Forelimb muscle (tissue), 1 donor: ENCODE data around the gene CEL. TPM values are rescaled to one million over a fixed set of nuclear protein-coding genes. Genes with fewer than 3 reads are reported as not detected.
"Not testable (repeated sequence)": the region's sequence is repeated elsewhere in the genome, so short reads cannot be mapped to it uniquely, and the experiment has no call there.

Source experiments
- DNase-seq: peaks from one replicate; pipeline ENCODE4 v3.0.0-alpha.2; 2013; ENCODE audit warnings: low read depth
- polyA plus RNA-seq: library from polyadenylated mRNA; unstranded; fragments of 120-200 nt; gene quantifications from one replicate; pipeline ENCODE4 v1.2.1, GENCODE V29; 2013; ENCODE audit not compliant: insufficient read length

Gene CEL
- polyA plus RNA-seq, 1 donor = 1.8 TPM

GRCh38 chr9:133086212-133086860 is 24.6 kb downstream of the CEL start:
- DNase-seq = not testable (repeated sequence)

- no peak for DNase-seq
Measured at GRCh38 chr9:133086894-133087293, 25.1 kb downstream of the CEL start.

- DNase-seq = no peak
Measured at GRCh38 chr9:133087429-133088145, 25.8 kb downstream of the CEL start.

GRCh38 chr9:133088146-133088750 is 26.5 kb downstream of the CEL start:
- DNase-seq = no peak

DNA sequence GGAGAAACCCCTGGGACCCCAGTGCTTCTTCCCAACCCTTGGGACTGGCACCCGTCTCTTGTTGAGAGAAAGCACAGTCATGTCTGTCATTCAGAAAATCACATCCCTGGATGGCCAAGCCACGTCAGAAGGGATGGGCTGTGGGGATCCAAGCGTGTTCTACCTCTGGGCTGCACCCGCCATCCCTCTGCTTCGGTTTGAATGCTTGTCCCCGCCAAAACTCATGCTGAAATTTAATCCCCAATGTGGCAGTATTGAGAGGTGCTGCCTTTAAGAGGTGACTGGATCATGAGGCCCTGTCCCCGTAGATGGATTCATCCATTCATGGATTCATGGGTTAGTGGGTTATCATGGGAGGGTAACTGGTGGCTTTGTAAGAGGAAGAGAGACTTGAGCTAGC is 27.0 kb downstream of the CEL start:
- no peak for DNase-seq

DNA sequence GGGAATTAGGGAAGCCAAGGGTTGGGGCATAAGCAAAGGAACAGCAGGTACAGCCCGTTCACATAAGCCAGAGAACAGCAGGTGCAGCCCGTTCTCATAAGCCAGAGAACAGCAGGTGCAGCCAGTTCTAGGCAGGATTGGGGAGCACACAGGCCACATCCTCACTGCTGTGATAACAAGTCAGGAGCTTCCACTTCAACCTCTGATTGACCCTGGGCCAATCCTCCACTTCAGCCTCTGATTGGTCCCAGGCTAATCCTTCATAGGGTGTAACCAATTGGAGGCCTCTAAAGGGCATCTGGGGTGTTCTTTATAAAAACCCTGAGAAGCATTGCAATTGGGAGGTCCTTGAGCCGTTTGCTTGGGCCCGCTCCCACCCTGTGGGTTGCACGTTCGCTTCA is 27.5 kb downstream of the CEL start:
- DNase-seq = no peak

DNA sequence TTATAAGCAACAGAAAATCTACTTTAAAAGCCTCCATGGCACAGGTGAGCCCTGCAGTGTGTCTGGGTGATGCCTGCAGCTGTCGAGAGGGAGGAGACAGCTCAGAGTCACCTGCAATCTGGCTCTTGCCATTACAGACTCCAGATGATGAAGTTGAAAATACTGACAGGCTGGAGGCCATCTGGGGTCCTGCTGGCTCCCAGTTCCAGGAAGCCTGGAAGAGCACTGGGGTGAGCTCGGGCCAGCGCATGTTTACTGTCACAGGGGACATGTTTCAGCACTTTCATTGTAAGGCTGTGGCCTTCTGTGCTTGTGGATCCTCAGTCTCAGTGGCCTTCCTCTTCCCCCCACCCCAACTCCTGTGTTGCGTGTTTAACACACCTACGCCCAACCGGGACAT is 28.4 kb downstream of the CEL start:
- no peak for DNase-seq

DNA sequence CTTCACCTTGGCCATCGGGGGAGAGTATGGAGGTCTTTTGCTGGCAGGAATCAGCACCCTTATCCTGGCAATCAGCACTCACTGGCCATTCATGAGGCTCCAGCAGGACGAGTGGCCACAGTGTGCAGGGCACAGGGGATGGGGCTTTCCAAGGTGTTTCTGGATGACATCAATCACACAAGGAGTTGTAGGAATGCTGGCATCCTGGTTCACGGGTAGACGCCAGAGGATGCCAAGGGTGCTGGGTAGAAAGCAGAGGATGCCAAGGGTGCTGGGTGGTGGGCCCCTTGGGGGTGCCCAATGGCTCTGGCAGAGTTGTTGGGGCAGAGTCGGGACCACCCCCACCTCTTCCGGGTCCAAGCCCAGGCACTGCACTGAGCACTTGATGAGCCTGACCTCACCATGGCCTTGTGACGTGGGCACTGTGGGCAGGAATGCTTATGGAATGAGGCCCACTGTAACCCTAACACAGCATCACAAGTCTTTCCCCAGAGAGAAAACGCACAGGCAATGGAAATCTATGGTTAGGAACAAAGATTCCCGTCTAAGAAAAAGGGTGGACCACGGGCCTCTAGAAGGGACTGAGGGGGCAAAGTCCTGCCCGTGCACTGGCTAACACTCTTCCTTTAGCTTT is 29.1 kb downstream of the CEL start:
- no peak for DNase-seq

DNA sequence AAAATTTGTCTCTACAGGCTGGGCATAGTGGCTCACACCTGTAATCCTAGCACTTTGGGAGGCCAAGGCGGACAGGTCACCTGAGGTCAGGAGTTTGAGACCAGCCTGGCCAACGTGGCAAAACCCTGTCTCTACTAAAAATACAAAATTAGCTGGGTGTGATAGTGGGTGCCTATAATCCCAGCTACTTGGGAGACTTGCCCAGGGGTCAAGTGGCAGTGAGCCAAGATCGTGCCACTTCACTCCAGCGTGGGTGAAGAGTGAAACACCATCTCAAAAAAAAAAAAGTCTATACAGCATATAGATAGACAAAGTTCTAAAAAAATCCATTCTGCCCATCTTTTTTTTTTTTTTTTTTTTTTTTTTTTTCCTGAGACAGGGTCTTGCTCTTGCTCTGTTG is 32.6 kb downstream of the CEL start:
- not testable (repeated sequence) for DNase-seq

DNA sequence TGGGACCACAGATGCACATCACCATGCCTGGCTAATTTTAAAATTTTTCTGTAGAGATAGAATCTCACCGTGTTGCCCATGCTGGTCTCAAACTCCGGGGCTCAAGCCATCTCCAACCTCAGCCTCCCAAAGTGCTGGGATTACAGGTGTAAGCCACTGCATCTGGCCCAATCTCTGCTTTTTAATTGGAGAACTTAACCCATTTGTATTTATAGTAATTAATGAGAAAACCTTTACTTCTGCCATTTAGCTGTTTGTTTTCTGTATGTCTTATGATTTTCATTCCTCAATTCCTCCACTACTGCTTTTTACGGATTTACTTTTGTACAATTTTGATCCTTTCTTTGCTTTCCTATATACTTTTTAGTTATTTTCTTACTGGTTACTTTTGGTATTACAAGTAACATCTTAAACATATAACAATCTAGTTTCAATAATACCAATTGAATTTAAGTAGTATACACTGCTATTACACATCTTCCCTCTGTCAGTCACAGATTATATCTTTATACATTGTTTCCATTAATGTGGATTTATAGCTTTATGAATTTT is 33.1 kb downstream of the CEL start:
- no peak for DNase-seq

- DNase-seq = no peak
Measured at GRCh38 chr9:133098104-133098754, 36.4 kb downstream of the CEL start.

DNA sequence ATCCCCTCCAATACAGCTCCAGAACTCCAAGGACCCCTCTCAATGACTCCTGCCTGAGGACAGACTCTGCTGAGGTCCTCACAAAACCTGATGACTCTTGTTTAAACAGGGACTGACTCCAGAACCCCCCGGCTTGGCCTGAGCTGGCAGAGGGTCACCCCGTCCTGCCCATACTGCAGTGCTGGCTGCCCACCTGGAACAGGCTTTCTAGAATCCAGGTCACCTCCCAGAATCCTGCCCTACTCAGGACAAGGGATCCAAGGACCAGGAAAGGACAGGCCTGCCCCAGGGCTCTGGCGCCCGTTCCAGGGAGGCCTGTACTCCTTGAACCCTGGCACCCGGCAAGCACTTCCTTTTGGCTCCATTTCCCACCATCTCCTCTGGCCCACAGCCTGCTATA is 37.1 kb downstream of the CEL start:
- no peak for DNase-seq

- no peak for DNase-seq
Measured at GRCh38 chr9:133099726-133100505, 38.1 kb downstream of the CEL start.

DNA sequence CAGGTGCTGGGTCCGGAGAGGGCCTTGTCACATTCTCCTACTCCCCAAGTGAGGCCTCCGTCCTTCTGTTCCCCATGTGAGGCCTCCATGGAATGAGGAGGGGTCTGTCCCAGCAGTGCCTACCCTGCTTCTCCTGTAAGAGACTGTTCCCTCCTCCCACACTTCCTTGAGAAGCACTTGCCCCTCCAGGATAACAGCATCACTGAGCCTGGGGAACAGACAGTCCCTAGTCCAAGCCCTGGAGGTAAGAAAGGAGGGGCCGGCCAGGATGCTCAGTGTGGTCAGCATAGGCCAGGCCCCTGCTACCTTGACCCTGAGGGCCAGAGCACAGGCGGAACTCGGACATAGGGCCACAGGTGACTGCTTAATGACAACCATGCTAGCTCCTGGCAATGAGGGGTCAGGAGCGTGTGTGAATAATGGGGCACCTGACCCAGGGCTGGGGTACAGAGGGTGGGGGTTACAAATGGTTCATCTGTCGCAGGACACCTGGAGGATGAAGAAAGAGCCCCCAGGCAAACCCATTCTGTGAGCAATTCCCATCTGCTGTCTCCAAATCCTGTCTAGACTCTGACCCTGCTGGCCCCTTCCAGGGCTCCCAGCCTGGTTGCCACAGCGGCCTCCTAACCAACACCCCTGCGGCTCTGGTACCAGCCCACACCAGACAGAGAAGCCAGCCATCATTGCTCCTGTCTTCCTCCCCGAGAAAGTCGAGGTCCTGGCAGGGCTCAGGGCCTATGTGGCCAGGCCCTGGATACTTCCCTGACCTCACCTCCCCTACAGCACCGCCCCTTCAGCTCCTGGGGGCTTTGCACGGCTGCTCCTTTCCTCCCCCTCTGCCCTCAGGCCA is 39.0 kb downstream of the CEL start:
- DNase-seq = no peak

- no peak for DNase-seq
Measured at GRCh38 chr9:133101356-133102189, 39.8 kb downstream of the CEL start.

GRCh38 chr9:133102190-133103021 is 40.6 kb downstream of the CEL start:
- no peak for DNase-seq

DNA sequence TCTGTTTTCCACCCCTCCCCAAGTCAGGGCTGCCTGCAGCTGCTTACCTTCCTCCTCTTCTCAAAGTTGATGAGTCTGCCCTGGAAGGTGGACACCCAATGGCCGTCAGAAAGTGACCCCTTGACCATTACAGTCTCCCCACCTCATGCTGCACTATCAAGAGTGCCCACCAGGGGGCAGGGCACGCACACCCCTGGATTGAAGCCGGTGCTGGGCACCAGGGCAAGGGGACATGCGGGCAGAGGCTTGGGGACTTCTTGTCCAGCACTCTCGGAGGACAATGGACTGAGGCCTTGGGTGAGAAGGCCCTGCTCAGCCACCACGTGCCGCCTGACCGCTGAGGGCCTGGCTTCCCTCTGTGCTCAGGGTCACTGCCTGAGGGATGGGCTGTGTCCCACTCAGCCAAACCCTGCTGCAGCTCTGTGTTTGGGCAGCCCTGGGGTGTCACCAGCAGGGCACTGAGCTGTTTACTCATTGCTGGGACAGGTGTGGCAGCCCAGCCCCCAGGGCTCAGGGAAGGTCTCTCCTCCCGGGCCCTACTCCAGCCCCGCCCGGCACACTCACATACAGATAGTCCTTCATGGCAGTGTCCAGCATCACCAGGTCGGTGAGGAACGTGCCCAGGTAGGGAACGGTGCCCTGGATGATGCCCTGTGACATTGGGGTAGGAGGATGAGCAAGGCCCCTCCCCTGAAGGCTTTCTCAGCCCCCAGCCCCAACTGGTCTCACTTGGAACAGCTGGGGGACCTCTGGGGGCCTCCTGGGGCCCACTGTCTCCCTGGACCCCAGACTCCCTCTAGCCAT is 41.6 kb downstream of the CEL start:
- DNase-seq = no peak
